Pancreas (tissue), 10 donors: ENCODE measurements around the gene AADACL2. TPM values are rescaled to one million over a fixed set of nuclear protein-coding genes. Genes with fewer than 3 reads are reported as not detected.
"Not testable (repeated sequence)": the region's sequence is repeated elsewhere in the genome, so short reads cannot be mapped to it uniquely, and the experiment has no call there.

Source experiments
- ATAC-seq, 4 donors: fragments of 200-7000 bp; cut with Tn5 transposase; one replicate each; pipeline versions ENCODE4 v1.8.0 to v1.9.1; 2020; ENCODE audit warnings: mild to moderate bottlenecking in 4 of 4, moderate library complexity in 4 of 4
- DNase-seq, 6 donors: peaks; one replicate each; pipeline ENCODE4 v3.0.0-alpha.2; 2020
- FAIRE-seq: peaks from 2 replicates; lab custom pipeline; 2012; peaks lifted over from hg19 to GRCh38; lab: Jason Lieb, UNC
- H3K27ac ChIP-seq, 4 donors: fragments of 200-600 bp; sonication (generic); 1 replicate in 3 of 4; 2 replicates in 1 of 4; pipeline versions ENCODE4 v1.5.0 to v1.8.0; 2020
- H3K27me3 ChIP-seq, 4 donors: fragments of 200-600 bp; one replicate each; pipeline ENCODE4 v1.8.0; 2021
- H3K36me3 ChIP-seq, 3 donors: fragments of 200-600 bp; sonication (generic) in 1 of 3; one replicate each; pipeline versions ENCODE4 v1.5.0 to v1.8.0; 2020 to 2021
- H3K4me1 ChIP-seq, 3 donors: fragments of 200-600 bp; one replicate each; pipeline ENCODE4 v1.8.0; 2021
- H3K4me3 ChIP-seq, 4 donors: fragments of 200-600 bp; sonication (generic) in 2 of 4; one replicate each; pipeline versions ENCODE4 v1.5.0 to v1.8.0; 2020 to 2021
- H3K9me3 ChIP-seq, 4 donors: fragments of 200-600 bp; one replicate each; pipeline ENCODE4 v1.8.0; 2021
- WGBS, 2 donors: extraction: QIAGEN DNeasy Blood & Tissue Kit; methylation state at CpG; one replicate each; pipeline ENCODE4 v1.1.7; 2013; 5-methylcytosine and 5-hydroxymethylcytosine counted together
- intact Hi-C, 3 donors: fragments of 100-400 bp; cut with DNase I; formaldehyde crosslinking; loops; one replicate each; pipeline versions ENCODE4 v1.11.1 to v1.14.2; 2022
- polyA plus RNA-seq, 2 donors: library from polyadenylated mRNA; stranded (reverse); fragments of 200-250 nt; gene quantifications; one replicate each; pipeline ENCODE4 v1.2.3, GENCODE V29; 2013
- total RNA-seq, 6 donors: library from RNA; stranded (reverse); fragmentation: NEBNext Ultra II Directional in 4 of 6; extraction: Animal tissue kit (Norgen Biotek cat#: 25700) in 4 of 6; gene quantifications; one replicate each; pipeline versions ENCODE4 v1.2.1 to v1.2.4, GENCODE V29; 2021 to 2023
- TF ChIP-seq, protein P1 (sequence below), 4 donors: fragments of 200-600 bp; sonication (generic) in 3 of 4; IDR thresholded peaks; one replicate each; pipeline versions ENCODE4 v1.5.0 to v1.8.0; 2021; ENCODE audit warnings: antibody characterized with exemption in 4 of 4
- donor health status: healthy with polysubstance abuse.
- donor health status: DM: no; HTN: no; CAD: no; lungs with moderate emphysema.
- donor health status: DM: no; HTN: no; CAD: no.
- donor health status: control.
- donor health status: control.
- donor health status: Bipolar disorder and iron deficiency.
- donor health status: DM: yes; HTN: yes; CAD: no.
- donor health status: DM: no; HTN: no; CAD: no.
- donor health status: DM: no; HTN: no; CAD: no.
- donor health status: DM: yes; HTN: yes; CAD: no.

The AADACL2 gene
- total and polyA plus RNA-seq, 8 donors = not detected

GRCh38 chr3:151788401-151788800, 54.7 kb downstream of the AADACL2 start:
- FAIRE-seq (no peak), ATAC-seq (no peak), DNase-seq (no peak)
- Histone ChIP-seq H3K27me3 (no peaks in the 10 kb centered on the region), H3K36me3 (no peaks in the 10 kb centered on the region), H3K4me1 (peaks cover 4 to 23% (median 12%) of the 10 kb centered on the region in 3 donors), H3K4me3 (no peak overlapping the region), H3K9me3 (no peaks in the 10 kb centered on the region), H3K27ac (no peak overlapping the region)
- WGBS, 2 donors = 52 to 56% methylated on average over 2 of the region's 2 CpGs
- intact Hi-C loops = no loop called here
- TF ChIP-seq, protein P1, sequence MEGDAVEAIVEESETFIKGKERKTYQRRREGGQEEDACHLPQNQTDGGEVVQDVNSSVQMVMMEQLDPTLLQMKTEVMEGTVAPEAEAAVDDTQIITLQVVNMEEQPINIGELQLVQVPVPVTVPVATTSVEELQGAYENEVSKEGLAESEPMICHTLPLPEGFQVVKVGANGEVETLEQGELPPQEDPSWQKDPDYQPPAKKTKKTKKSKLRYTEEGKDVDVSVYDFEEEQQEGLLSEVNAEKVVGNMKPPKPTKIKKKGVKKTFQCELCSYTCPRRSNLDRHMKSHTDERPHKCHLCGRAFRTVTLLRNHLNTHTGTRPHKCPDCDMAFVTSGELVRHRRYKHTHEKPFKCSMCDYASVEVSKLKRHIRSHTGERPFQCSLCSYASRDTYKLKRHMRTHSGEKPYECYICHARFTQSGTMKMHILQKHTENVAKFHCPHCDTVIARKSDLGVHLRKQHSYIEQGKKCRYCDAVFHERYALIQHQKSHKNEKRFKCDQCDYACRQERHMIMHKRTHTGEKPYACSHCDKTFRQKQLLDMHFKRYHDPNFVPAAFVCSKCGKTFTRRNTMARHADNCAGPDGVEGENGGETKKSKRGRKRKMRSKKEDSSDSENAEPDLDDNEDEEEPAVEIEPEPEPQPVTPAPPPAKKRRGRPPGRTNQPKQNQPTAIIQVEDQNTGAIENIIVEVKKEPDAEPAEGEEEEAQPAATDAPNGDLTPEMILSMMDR (IDR thresholded peaks at IDR 0.05) = no peak

GRCh38 chr3:151789853-151790463, 56.2 kb downstream of the AADACL2 start:
- Histone ChIP-seq H3K9me3 (no peaks in the 10 kb centered on the region), H3K4me1 (peaks cover 6 to 28% (median 19%) of the 10 kb centered on the region in 3 donors), H3K27me3 (no peaks in the 10 kb centered on the region), H3K36me3 (no peaks in the 10 kb centered on the region), H3K27ac (peak overlapping the region in 3 of 4 donors; percentile 23 to 76 (median 70)), H3K4me3 (no peak overlapping the region)
- no peak for DNase-seq
- TF ChIP-seq, protein P1 (IDR thresholded peaks at IDR 0.05) = no peak
- WGBS, 2 donors = 20 to 28% methylated on average over 1 of the region's 1 CpG
- intact Hi-C loops = no loop called here
- no peak for FAIRE-seq
- peak in 3 of 4 donors; percentile 53 to 75 (median 70) for ATAC-seq

DNA sequence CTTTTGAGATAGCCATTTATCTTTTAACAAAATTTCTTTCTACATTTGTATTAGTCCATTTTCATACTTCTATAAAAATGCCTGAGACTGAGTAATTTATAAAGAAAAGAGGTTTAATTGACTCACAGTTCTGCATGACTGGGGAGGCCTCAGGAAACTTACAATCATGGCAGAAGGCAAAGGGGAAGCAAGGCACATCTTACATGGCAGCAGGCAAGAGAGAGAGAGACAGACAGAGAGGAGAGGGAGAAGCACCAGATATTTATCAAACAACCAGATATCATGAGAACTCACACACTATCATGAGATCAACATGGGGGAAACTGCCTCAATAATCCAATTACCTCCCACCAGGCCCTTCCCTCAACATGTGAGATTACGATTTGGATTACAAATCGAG, 57.0 kb downstream of the AADACL2 start:
- H3K9me3 ChIP-seq, intact Hi-C loops, FAIRE-seq, H3K4me3 ChIP-seq, DNase-seq, ATAC-seq, H3K36me3 ChIP-seq, H3K27me3 ChIP-seq: not testable (repeated sequence)
- WGBS, 2 donors = 86 to 89% methylated on average over 2 of the region's 2 CpGs
- Histone ChIP-seq H3K27ac (peak overlapping the region in 2 of 4 donors; percentile 70 to 76), H3K4me1 (peaks cover 6 to 28% (median 19%) of the 10 kb centered on the region in 3 donors)

DNA sequence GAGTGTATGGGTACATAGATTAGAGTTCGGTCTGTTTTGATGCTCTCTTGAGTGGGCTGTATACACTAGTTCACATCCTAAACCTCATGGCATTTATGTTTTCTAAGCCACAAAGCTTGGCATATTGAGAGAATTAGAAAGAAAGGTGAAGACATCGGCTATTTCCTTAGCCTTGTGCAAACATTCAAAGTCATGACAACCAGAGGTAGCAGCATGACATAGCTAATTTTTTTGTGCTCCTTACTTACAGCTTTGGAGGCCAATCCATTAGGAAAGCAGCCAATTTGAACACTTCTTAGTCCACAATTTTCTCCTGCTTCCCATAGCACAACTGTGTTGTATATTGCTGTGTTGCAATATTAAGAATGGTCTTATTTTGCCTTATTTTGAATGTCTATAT, 58.7 kb downstream of the AADACL2 start:
- TF ChIP-seq, protein P1 (IDR thresholded peaks at IDR 0.05) = no peak
- Histone ChIP-seq H3K4me1 (peaks cover 6 to 28% (median 19%) of the 10 kb centered on the region in 3 donors), H3K4me3 (no peak overlapping the region), H3K27ac (peak overlapping the region in 3 of 4 donors; percentile 28 to 53 (median 45)), H3K27me3 (no peaks in the 10 kb centered on the region), H3K36me3 (no peaks in the 10 kb centered on the region), H3K9me3 (no peaks in the 10 kb centered on the region)
- ATAC-seq = peak; percentile 72 to 87 (median 80)
- WGBS, 2 donors = 52 to 61% methylated on average over 2 of the region's 2 CpGs
- DNase-seq = no peak
- FAIRE-seq = no peak
- intact Hi-C loops = no loop called here

DNA sequence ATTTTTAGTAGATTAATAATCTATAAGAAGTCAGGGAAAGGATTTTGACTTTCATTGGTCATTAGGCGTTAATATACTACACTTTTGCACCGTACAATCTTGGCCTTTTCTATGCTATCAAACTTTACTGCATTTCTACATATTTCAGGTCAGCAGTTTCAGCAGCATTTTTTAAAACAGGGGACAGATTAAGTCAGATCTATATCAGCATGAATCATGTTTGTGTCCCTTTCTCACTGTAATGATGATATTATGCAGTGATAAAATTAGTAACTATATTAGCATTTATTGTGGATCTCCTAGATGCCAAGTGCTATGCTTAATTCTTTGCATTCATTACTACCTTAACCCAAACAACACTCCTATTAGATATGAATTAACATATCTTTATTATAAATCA, 59.9 kb downstream of the AADACL2 start:
- no peaks in the 10 kb centered on the region for H3K27me3 ChIP-seq
- no peaks in the 10 kb centered on the region for H3K36me3 ChIP-seq
- DNase-seq (no peak), ATAC-seq (no peak), FAIRE-seq (no peak)
- intact Hi-C loops = no loop called here
- H3K9me3 ChIP-seq = no peaks in the 10 kb centered on the region
- TF ChIP-seq, protein P1 (IDR thresholded peaks at IDR 0.05) = no peak
- no peak overlapping the region for H3K4me3 ChIP-seq
- H3K4me1 ChIP-seq = peaks cover 6 to 28% (median 19%) of the 10 kb centered on the region in 3 donors
- peak overlapping the region in 2 of 4 donors; percentile 45 to 53 for H3K27ac ChIP-seq
- WGBS, 2 donors = 48 to 66% methylated on average over 2 of the region's 2 CpGs
